ENCODE results near the gene ATP2B3. TPM values are rescaled to one million over a fixed set of nuclear protein-coding genes. Genes with fewer than 3 reads are reported as not detected.

Gene ATP2B3
- total RNA-seq, 4 donors from 2014 or later = 0.13 to 0.37 (median 0.31) TPM; not detected in 1

DNA sequence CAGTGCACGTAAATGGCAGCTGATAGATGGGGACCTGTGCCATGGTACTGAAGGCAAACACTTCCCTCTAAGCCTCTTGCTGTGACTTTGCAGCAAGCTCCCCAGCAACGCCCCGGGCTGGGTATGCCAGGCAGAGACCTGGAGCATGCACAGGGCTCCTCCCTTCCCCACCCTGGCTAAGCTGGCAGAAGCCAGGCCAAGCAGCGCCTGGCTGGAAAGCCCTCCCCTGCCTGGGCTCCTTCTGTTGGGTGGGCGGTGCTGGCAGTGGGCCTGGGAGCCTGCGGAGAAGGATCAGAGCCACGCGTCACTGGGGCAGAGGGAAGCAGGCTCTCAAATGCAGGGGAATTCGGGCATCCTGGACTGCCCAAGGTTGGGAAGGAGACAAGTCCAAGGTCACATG lies 3.6 kb downstream of the ATP2B3 start:
- H3K36me3 ChIP-seq = no peaks in the 10 kb centered on the region
- no peak overlapping the region for H3K27ac ChIP-seq
- WGBS, 2 donors (ENCODE audit: low coverage in 1 of 2) = no CpG with 5 or more reads among the region's 9 CpGs
- H3K9me3 ChIP-seq = no peaks in the 10 kb centered on the region
- TF ChIP-seq, protein P1, sequence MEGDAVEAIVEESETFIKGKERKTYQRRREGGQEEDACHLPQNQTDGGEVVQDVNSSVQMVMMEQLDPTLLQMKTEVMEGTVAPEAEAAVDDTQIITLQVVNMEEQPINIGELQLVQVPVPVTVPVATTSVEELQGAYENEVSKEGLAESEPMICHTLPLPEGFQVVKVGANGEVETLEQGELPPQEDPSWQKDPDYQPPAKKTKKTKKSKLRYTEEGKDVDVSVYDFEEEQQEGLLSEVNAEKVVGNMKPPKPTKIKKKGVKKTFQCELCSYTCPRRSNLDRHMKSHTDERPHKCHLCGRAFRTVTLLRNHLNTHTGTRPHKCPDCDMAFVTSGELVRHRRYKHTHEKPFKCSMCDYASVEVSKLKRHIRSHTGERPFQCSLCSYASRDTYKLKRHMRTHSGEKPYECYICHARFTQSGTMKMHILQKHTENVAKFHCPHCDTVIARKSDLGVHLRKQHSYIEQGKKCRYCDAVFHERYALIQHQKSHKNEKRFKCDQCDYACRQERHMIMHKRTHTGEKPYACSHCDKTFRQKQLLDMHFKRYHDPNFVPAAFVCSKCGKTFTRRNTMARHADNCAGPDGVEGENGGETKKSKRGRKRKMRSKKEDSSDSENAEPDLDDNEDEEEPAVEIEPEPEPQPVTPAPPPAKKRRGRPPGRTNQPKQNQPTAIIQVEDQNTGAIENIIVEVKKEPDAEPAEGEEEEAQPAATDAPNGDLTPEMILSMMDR (IDR thresholded peaks at IDR 0.05) = no peak
- no peak for TF ChIP-seq EP300 (IDR thresholded peaks at IDR 0.05)
- no peak for TF ChIP-seq POLR2AphosphoS5 (IDR thresholded peaks at IDR 0.05)
- TF ChIP-seq POLR2A (IDR thresholded peaks at IDR 0.05) = no peak
- H3K4me1 ChIP-seq = peaks cover 0 to 12% (median 0%) of the 10 kb centered on the region in 3 donors
- H3K27me3 ChIP-seq = peaks cover 74% of the 10 kb centered on the region
- no peak for ATAC-seq
- no peak overlapping the region for H3K4me3 ChIP-seq

DNA sequence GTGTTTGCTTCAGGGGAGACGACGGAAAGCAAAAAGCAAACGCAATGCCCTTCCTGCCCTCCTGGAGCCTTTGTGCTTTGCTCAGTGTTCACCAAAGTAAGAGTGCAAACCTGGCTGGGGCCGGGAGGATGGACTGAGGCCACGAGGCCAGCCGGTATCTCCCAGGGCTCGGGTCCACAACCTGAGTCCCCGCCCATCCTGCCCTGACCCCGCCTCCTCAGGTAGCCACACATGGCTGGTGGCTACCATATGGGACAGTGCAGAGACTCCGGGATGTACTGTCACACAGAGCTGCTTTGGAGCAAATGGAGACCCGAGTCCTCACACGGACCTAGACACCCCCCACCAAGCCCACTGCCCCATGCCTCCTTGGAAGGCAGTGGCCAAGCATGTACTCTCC lies 4.8 kb downstream of the ATP2B3 start:
- ATAC-seq = no peak
- WGBS, 2 donors (ENCODE audit: low coverage in 1 of 2) = 100% methylated on average over 2 of the region's 12 CpGs; no CpG with 5 or more reads in 1 of the 2 donors
- H3K9me3 ChIP-seq = no peaks in the 10 kb centered on the region
- peaks cover 65% of the 10 kb centered on the region for H3K27me3 ChIP-seq
- H3K27ac ChIP-seq = no peak overlapping the region
- peaks cover 0 to 12% (median 0%) of the 10 kb centered on the region in 3 donors for H3K4me1 ChIP-seq
- TF ChIP-seq, protein P1 (IDR thresholded peaks at IDR 0.05) = no peak
- TF ChIP-seq EP300 (IDR thresholded peaks at IDR 0.05) (no peak), POLR2AphosphoS5 (IDR thresholded peaks at IDR 0.05) (no peak), POLR2A (IDR thresholded peaks at IDR 0.05) (no peak)
- H3K4me3 ChIP-seq = no peak overlapping the region
- no peaks in the 10 kb centered on the region for H3K36me3 ChIP-seq

GRCh38 chrX:153523269-153523668 lies 5.8 kb downstream of the ATP2B3 start:
- Histone ChIP-seq H3K4me3 (no peak overlapping the region), H3K9me3 (no peaks in the 10 kb centered on the region), H3K27ac (no peak overlapping the region), H3K27me3 (peaks cover 55% of the 10 kb centered on the region), H3K36me3 (no peaks in the 10 kb centered on the region), H3K4me1 (peaks cover 0 to 2% (median 0%) of the 10 kb centered on the region in 3 donors)
- TF ChIP-seq POLR2A (IDR thresholded peaks at IDR 0.05) (no peak), POLR2AphosphoS5 (IDR thresholded peaks at IDR 0.05) (no peak), EP300 (IDR thresholded peaks at IDR 0.05) (no peak)
- TF ChIP-seq, protein P1 (IDR thresholded peaks at IDR 0.05) = no peak
- ATAC-seq = no peak
- WGBS, 2 donors (ENCODE audit: low coverage in 1 of 2) = 61 to 82% methylated on average over 6 of the region's 7 CpGs

DNA sequence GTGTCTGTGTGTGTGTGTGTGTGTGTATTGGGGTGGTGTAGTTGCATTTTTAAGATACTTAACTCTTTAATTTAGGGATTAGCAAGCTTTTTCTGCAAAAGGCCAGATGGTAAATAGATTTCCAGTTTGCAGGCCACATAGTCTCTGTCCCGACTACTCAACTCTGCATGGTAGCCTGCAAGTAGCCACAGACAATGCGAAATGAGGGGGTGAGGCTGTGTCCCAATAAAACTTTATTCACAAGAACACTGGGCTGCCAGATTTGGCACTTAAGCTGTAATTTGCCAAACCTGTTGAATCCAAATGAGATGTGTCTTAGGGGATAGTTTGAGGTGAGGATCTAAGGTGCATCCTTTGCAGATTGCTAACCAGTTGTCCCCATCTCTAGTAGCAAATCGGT lies 6.8 kb downstream of the ATP2B3 start:
- peaks cover 46% of the 10 kb centered on the region for H3K27me3 ChIP-seq

GRCh38 chrX:153525451-153525850 lies 8.0 kb downstream of the ATP2B3 start:
- Histone ChIP-seq H3K4me1 (no peaks in the 10 kb centered on the region), H3K36me3 (no peaks in the 10 kb centered on the region), H3K4me3 (no peak overlapping the region), H3K27me3 (peaks cover 34% of the 10 kb centered on the region), H3K9me3 (no peaks in the 10 kb centered on the region), H3K27ac (no peak overlapping the region)
- no peak for ATAC-seq
- WGBS, 2 donors (ENCODE audit: low coverage in 1 of 2) = no CpG with 5 or more reads among the region's 6 CpGs
- TF ChIP-seq, protein P1 (IDR thresholded peaks at IDR 0.05) = no peak
- no peak for TF ChIP-seq POLR2AphosphoS5 (IDR thresholded peaks at IDR 0.05)
- no peak for TF ChIP-seq EP300 (IDR thresholded peaks at IDR 0.05)
- no peak for TF ChIP-seq POLR2A (IDR thresholded peaks at IDR 0.05)

More for the DNA sequence above, 6.8 kb downstream of the ATP2B3 start:
- Histone ChIP-seq H3K4me3 (no peak overlapping the region), H3K36me3 (no peaks in the 10 kb centered on the region), H3K27ac (no peak overlapping the region), H3K4me1 (no peaks in the 10 kb centered on the region), H3K9me3 (no peaks in the 10 kb centered on the region)
- no peak for TF ChIP-seq POLR2A (IDR thresholded peaks at IDR 0.05)
- TF ChIP-seq, protein P1 (IDR thresholded peaks at IDR 0.05) = no peak
- no peak for TF ChIP-seq EP300 (IDR thresholded peaks at IDR 0.05)
- no peak for TF ChIP-seq POLR2AphosphoS5 (IDR thresholded peaks at IDR 0.05)
- no peak for ATAC-seq
- WGBS, 2 donors (ENCODE audit: low coverage in 1 of 2) = 100% methylated on average over 1 of the region's 3 CpGs; no CpG with 5 or more reads in 1 of the 2 donors
